Stimulated activated CD4-positive, alpha-beta T cell treated with anti-CD3 and anti-CD28 coated beads, Interleukin-12 subunit alpha, Interleukin-12 subunit beta, amount 100 ng/mL, for 4 hours (primary cell): ENCODE measurements around the gene KIAA0319L.

Experiments used
- DNase-seq: peaks from one replicate; pipeline ENCODE4 v3.0.0-alpha.2; 2020

KIAA0319L gene

DNA sequence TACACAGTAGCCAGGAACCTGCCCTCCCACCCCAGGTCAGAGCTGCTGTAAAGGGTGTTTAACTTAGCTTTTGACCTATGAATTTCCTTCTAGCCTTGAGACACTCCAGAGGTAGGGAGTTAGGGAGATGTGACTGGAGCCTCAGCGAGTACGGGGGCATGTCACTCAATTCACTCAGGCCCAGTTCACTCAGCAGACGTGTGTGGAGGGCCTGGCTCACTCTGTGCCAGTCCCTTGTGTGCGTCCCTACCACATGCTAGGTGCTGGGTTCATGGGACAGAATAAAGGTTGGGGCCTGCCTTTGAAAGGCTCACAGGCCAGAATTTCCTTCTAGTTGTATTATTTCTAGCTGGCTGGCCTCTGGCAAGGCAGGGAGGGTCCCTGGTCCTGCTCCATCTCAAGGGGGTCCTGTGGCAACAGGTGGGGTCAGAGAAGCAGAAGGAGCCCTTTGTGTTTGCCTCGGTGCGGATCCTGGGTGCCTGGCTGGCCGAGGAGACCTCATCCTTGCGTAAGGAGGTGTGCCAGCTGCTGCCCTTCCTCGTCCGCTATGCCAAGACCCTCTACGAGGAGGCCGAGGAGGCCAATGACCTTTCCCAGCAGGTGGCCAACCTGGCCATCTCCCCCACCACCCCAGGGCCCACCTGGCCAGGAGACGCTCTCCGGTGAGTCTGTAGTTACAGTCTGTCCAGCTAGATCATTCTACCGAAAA lies 4.9 kb upstream of the KIAA0319L start:
- no peak for DNase-seq

- no peak for DNase-seq
Measured at GRCh38 chr1:35561297-35561971, 4.2 kb upstream of the KIAA0319L start.

DNA sequence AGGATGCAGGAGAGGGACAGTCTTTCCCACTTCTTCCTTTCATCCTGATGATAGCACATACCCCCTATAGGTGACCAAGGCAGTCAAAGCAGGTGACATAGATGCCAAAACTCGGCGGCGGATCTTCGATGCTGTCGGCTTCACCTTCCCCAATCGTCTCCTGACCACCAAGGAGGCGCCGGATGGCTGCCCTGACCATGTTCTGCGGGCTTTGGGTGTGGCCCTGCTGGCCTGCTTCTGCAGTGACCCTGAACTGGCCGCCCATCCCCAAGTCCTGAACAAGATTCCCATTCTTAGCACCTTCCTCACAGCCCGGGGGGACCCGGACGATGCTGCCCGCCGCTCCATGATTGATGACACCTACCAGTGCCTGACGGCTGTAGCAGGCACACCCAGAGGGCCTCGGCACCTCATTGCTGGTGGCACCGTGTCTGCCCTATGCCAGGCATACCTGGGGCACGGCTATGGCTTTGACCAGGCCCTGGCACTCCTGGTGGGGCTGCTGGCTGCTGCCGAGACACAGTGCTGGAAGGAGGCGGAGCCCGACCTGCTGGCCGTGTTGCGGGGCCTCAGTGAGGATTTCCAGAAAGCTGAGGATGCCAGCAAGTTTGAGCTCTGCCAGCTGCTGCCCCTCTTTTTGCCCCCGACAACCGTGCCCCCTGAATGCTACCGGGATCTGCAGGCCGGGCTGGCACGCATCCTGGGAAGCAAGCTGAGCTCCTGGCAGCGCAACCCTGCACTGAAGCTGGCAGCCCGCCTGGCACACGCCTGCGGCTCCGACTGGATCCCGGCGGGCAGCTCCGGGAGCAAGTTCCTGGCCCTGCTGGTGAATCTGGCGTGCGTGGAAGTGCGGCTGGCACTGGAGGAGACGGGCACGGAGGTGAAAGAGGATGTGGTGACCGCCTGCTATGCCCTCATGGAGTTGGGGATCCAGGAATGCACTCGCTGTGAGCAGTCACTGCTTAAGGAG lies 3.3 kb upstream of the KIAA0319L start:
- no peak for DNase-seq

- no peak for DNase-seq
Measured at GRCh38 chr1:35559317-35559944, 2.2 kb upstream of the KIAA0319L start.

GRCh38 chr1:35558374-35559316 lies 1.4 kb upstream of the KIAA0319L start:
- no peak for DNase-seq

DNA sequence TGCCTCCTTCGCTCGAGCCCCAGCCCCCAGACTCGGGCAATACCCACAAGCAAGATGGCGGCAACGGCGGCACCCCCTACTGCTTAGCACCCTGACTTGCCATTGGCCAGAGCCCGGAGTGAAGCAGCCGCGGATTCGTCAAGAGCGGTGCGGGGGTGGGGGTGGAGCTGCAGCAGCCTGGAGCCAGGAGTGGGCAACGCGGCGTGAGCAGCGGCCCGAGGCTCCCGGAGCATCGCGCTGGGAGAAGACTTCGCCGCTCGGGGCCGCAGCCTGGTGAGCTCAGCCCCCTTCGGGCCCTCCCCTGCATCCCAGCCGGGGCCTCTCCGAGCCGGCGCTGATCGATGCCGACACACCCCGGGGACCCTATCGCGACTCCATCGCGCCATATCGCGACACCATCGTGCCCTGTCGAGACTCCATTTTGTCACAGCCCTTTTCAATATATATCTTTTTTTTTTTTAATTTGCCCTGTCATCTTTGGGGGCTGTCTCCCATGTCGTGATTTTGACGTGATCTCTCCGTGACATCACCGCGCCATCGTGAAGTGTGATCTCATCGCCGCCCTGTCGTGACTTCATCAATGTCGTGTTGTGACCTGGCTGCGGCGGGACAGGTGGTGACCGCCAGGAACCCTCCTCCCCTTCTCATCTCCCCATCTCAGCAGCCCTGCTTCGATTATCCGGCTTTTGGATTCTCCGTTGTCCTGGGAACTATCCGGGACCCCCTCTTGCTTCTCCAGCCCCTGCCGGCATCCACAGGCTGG lies 589 bp upstream of the KIAA0319L start, which contains the start of gene NCDN:
TSS of gene NCDN (plus strand) at position 189 of the 763 bp plus-strand sequence. CDS start at position 581, 392 bp downstream.
- DNase-seq, result peak; percentile 93

- no peak for DNase-seq
Measured at GRCh38 chr1:35556484-35557117, 602 bp downstream of the KIAA0319L start.

DNA sequence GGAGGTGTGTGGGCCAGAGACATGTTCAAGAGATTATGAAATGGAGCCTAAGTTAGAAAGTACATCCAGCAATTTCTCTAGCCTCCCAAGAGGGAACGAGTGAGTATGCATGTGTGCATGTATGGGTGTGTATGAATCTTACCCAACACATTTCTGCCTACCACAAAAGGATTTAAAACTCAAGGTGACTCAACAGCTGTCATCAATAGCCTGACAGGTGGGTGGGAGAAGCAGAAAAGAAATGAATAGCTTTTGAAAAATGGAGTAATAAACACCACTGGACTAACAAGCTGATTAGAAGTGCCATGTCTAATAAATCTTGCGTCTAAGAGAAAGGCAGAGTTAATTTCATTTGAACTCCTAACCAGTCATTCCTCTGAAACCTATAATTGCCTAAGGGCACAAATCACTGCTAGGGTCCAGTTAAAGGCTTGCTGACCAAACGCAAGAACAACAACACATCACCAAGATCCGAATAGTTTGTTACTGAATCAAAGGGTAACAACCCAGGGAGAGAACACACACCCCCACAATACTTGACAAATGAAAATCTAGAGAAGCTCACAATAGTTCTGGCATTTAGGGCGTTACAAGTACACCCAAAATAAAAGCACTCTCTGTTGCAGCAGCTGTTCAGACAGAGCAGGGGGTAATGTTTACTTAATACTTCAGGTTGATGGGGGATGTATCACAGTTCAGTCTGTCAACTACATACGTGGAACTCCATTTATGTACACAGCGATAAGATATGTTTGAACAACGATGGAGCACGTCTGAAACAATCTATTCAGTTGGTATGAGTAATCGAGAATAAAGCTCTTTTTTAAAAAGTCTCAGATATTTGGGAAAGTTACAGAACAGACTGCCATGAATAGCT lies 1.4 kb downstream of the KIAA0319L start:
- DNase-seq, result no peak

- no peak for DNase-seq
Measured at GRCh38 chr1:35555212-35555584, 2.0 kb downstream of the KIAA0319L start.

GRCh38 chr1:35554266-35555211 lies 2.7 kb downstream of the KIAA0319L start:
- DNase-seq, result no peak

- DNase-seq, result no peak
Measured at GRCh38 chr1:35553851-35554250, 3.4 kb downstream of the KIAA0319L start.

DNA sequence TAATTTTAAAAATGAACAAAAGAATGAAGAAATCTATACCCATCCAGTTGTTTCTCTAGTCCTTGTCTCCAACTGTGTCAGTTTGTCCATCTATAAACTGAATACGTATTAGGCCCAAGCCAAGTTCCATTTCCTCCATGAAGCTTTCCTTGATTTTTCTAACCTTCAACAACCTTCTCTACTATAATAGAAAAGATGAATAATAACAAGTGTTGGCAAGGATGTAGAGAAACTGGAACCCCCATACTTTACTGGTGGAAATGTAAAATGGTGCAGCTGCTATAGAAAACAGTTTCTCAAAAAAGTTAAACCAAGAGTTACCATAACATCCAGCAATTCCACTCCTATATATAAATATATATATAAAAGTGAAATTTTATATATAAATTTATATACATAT lies 10.6 kb downstream of the KIAA0319L start:
- DNase-seq, result no peak

DNA sequence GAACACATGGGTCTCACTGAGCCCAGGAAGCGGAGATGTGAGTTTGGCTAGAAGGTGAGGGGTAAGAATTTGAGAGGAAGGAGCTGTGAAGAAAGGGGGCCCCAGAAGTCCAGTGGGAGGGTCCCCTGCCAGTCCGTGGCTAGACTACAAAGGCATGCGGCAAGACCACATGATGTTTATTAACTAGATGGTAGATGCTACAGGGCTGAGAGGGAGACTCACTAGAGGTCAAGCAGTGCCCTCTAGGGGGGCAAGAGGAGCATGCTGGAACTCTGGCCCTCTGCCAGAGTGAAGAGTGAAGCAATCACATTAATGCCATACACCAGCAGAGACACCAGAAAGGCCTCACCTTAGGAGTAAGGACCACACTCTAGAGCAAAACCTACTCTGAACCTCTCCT lies 12.2 kb downstream of the KIAA0319L start:
- DNase-seq, result no peak

GRCh38 chr1:35539824-35540261 lies 17.4 kb downstream of the KIAA0319L start:
- DNase-seq, result no peak

DNA sequence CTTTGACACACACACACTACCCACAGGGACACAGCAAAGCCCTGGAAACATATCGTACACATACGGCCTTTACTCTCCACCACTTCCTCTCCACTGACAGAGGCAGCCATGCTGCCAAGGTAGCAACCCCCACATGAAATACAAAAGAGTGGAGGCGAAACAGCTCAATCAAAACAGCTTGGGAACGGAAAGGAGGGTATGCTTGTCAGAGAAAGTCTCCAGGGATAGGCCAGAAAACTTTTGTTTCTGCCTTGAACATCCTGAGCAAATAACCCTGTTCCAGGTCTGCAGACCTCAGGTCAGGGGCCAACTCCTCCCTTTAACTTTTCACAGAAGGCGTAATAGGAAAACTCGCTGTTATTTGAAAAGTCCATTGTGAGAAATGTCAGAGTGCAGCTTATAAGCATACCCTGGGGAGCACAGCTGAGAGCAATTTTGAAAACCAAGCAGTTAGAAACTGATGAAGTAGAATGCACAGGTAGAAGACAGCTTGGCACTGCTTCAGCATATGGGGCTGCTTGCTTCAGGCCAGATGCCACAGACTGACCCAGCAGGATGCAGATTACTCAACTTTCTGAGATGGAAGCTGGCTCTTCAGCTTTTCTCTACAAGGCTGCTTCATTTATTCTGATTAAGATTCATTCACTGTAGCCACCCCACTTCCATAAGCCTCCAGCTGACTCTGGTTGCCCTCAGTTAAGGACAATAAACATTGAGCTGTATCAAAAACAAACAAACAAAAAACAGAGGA lies 18.0 kb downstream of the KIAA0319L start:
- DNase-seq, result no peak

GRCh38 chr1:35537806-35538205 lies 19.4 kb downstream of the KIAA0319L start:
- DNase-seq, result no peak

DNA sequence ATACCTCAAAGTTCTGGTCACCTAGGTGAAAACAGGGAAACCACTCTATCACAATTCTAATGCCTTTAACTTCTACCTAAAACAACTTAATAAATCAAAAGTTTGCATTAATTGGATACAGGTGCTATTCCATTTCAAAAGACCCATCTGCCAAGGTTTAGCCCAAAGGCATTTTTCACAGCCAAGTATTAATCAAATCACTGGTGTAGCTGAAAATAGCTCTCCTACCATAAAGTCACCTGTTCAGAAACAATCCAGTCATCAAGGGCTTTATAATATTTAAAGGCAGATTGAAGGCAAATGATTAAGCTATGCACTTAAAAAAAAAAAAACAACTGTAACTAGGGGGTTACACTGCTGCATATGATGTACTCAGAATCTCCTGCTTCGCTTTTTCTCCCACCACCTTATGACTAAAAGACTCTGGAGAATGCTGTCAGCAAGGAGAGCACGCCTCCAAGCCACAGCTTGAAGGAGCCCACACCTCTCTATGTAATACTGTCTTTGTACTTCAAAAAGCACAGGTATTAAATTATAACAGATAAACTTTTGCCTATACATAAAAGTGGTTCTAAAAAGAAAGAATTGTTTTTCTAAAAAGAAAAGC lies 20.5 kb downstream of the KIAA0319L start:
- DNase-seq, result no peak
